NCI-H524 (cell line): Measurements from ENCODE around the gene FNBP1.
"Not testable (repeated sequence)": the region's sequence is repeated elsewhere in the genome, so short reads cannot be mapped to it uniquely, and the experiment has no call there.

Experiments
- DNase-seq, 2 experiments: peaks; one replicate each; lab custom pipeline; 2025; lab: John Stamatoyannopoulos, UW

FNBP1 gene

DNA sequence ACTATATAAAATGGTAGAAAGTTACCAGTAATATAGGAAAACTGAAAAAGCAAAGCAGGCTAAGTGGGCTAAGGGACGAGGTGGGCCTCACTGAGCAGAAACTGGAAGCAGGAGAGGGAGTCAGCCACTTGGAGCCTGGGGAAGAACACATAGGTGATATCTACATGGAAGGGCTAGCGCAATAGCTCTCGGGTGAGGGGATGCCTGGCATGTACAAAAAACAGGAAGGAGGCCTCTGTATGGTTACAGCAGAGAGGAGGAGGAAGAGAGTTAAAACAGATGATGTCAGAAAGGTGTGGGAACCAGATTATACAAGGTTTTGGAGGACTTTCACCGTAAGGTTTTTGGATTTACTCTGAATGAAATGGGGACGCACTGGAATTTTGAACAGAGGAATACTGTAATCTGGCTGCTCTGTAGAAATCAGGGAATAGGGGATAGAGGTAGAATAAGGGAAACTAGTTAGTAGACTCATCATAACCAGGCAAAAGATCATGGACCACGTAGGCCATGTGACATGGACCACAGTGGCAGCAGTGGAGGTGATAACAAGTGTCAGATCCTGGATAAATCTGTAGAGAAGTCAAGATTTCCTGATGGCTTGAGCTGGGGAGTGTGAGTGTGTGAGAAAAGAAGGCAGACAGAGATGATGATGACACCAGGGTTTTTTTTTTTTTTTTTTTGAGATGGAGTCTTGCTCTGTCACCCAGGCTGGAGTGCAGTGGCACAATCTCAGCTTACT, 52.5 kb downstream of the FNBP1 start:
- DNase-seq, result no peak

DNA sequence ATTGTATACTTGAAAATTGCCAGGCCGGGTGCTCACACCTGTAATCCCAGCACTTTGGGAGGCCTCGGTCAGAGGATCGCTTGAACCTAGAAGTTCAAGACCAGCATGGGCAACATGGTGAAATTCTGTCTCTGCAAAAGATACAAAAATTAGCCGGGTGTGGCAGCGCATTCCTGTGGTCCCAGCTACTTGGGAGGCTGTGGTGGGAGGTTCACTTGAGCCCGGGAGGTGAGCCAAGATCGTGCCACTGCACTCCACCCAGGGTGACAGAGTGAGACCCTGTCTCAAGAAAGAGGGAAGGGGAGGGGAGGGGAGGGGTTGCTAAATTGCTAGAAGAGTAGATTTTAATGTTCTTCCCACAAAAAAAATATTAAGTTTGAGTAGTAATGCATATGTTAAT, 53.2 kb downstream of the FNBP1 start:
- no peak for DNase-seq

DNA sequence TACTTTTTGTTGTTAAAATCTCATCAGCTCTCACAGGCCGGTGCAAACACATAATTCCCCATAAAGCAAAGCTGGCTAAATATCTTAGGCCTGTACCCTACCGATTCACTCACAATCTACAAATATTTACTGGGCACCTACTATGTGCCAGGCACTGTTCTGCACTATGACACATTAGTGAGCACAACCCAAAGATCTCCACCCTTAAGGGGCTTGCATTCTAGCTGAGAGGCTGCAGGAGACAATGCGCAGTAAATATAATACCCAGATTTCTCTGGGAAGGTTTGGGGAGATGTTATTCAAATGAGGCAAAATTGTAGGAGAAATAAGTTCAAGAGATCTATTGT, 53.7 kb downstream of the FNBP1 start:
- no peak for DNase-seq

DNA sequence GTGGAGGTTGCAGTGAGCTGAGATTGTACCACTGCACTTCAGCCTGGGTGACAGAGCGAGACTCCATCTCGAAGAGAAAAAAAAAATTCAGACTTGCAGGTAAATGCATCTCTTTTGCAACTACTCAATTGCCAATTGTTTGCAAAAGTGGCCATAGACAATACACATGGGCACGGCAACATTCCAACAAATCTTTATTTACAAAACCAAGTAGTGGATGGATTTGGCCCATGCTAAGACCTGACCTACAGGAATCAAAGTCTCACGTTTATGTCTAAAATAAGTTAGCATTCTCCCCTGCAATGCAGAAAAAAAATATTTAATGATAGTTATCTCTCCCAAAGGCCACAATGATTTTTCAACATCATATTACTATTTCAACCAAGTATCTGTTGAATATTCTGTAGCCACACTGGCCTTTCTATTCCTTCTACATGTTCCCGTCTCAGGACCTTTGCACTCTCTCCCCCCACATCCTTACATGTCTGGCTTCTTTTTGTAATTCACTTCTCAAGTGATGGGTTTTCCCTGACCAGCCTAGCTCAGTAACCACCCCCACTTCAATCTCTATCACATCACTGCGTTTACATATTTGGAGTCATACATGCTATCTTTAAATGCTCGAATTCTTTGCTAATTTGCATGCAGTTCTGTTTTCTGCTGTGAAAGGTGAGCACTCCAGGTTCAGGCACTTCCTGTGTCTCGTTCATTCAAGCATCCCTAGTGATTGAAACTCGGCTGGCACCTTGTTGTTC, 54.2 kb downstream of the FNBP1 start:
- DNase-seq, result no peak

DNA sequence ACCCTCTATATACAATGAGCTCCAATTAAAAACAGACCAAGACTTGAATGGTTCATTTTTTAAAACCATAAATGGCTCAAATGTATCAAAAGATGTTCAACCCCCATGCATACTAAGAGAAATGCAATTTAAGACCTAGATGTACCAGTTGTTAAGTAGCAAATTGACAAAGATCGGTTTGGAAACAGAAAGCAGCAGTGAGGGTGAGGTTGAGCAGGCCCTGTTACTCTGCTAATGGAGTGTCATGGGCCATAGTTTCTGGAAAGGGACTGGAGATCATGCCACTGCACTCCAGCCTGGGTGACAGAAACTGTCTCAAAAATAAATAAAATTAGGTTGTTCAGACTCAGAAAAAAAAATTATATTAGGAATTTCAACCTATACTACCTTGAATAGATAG, 55.0 kb downstream of the FNBP1 start:
- DNase-seq, result no peak

DNA sequence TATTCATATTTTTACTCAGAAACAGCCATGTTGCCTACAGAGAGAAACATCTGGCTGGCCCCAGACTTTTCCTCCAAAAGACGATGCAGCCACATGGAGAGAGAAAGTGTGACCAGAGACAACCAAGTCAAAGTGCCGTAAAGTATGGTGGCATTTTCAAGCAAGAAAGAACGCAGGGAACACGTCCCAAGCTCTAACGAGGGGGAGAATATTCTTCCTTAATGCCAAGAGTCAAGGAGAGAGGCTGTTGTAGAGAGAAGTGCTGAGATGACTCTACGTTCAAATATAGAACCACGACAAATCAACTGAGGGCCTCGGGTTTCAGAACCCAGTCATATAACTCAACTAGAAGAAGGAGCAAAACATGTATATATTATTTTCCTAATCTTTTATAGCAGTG, 55.9 kb downstream of the FNBP1 start:
- no peak for DNase-seq

DNA sequence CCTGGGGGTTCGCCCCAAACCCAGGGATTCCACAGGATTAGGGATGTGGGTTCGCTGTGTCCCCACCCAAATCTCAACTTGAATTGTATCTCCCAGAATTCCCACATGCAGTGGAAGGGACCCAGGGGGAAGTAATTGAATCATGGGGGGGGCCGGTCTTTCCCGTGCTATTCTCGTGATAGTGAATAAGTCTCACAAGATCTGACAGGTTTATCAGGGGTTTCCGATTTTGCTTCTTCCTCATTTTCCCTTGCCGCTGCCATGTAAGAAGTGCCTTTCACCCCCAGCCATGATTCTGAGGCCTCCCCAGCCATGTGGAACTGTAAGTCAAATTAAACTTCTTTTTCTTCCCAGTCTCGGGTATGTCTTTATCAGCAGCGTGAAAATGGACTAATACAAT, 58.4 kb downstream of the FNBP1 start:
- not testable (repeated sequence) for DNase-seq

DNA sequence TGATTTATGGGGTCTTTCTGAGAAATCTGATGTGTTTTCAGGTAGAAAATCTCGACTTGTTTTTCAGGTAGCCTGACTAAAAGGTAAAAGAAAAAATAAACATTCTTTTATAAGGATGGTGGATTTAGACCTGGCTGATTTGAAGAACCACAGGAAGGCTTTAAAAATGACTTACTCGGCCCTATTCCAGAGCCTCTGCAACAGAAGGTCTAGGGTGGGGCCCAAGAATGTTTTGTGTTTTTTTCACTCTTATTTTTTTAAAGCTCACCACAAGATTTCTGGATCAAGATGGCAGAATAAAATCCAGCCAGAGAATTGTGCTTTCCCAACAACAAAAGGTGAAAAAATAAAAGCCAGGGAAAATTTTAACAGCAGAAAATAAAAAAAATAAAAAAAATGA, 59.1 kb downstream of the FNBP1 start:
- DNase-seq, result no peak

DNA sequence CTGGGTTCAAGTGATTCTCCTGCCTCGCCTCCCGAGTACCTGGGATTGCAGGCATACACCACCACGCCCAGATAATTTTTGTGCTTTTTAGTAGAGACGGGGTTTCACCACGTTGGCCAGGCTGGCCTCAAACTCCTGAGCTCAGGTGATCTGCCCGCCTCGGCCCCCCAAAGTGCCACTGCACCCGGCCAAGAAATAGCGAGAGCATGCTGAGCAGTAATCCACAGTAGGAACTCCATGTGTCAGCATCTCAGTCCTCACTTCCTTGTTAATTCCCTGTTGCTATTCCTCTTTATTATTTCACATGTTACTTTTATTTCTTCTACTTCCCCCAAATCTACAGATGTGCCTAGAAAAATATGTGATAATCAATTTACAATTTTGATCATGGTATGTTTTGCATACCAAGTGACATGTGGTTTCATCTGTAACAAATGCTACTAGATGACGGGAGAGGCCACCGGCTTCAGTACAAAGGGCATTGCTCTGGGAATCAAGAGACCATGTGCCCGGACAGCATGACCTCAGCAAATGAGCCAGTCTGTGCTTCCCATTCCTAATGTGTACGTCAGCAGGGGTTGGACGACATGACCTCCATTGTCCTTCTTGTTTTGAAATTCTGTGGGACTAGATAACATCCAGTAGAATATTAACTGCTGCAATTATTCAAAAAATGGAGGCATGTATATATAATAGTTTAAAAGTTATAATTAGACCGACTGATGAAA, 61.6 kb downstream of the FNBP1 start:
- no peak for DNase-seq

DNA sequence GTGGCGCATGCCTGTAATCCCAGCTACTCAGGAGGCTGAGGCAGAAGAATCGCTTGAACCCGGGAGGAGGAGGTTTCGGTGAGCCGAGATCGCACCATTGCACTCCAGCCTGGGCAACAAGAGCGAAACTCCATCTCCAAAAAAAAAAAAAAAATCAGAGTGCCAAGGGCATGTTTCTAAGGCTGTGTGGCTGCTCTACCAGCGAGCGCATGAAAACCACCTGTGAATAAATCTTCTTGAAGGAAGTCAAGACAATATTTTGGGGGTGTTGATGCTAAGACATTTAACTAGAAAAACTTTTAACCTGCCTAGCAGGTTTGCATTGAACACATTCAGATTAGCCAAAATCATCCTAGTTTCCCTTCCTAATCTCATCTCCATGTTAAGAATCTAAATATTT, 62.8 kb downstream of the FNBP1 start:
- DNase-seq, result not testable (repeated sequence)

DNA sequence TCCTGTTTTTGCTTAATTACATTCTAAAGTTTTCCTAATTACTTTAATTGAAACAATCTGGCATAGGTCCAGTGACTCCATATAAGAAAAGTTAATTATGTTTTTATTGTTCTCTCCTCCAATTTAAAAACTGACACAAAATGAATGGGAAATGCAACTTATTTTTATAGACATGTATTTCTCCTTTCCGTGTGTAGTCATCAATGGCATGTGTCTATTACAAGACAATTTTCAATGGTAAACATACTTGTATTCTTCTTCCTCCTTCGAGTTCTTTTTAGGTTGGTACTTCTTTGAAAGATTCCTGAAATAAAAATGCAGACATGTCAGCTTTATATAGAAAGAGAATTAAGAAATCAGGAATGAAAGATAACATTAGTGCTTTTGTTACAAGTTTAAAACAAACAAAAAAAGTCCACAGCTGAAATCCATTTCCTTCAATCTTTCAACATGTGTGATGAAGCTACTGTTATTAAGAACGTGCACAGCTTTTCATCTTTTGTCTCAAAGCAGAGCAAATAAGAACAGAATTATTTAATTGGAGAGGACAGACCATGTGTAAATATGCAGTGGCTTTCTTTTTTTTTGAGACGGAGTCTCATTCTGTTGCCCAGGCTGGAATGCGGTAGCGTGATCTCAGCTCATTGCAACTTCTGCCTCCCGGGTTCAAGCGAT, 63.8 kb downstream of the FNBP1 start:
- DNase-seq, result no peak

DNA sequence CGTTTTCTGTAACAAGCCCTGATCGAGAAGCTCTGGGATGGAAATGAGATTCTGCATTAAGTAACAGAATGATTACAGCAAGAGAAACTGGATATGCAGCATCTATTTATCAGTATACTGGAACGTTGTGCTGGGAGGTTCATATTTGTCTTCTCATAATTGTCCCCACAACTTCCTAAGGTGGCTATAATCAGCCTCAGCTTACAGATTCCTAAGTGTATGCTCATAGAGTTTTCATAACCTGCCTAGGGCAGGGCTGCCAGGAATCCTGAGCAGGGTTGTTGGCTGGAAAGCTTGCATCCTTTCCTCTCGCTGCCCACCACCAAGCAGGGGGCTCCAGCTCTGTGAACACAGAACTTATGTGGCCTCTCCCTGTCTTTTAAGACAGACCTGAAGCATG, 70.2 kb downstream of the FNBP1 start:
- DNase-seq, result no peak

DNA sequence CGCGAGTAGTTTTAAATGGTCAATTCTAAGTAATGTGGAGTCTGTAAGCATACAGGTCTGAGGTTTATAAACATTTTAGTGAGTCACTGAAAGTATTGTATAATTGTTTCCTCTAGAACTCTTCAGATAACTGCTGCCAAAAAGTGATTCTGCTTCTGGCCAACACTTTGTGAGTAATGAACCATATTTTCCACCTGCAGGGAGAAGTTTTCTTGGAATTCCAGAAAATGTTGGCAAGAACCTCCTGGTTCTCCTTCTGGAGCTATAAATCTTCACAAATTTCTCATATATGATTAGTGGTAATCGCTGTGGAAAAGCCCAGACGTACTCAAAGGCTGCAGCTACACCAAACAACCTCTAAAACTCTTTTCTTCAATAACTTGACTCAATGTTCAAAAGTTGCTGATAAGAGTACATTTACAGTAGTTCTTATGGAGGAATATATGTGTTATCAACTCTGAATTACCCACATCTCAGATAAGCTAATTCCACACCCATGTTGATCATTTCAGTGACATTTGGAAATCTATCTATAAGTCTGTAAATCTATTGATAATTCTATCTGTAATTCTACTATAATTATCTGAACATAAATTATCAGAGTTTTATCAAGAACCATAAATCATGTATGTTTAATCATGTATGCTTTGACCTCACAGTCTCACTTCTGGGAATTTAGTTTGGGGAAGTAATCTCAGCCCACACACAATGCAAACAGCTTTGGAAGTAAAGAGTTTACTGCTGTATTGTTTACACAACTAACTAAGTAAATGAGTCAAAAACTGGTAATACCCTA, 74.1 kb downstream of the FNBP1 start:
- no peak for DNase-seq

DNA sequence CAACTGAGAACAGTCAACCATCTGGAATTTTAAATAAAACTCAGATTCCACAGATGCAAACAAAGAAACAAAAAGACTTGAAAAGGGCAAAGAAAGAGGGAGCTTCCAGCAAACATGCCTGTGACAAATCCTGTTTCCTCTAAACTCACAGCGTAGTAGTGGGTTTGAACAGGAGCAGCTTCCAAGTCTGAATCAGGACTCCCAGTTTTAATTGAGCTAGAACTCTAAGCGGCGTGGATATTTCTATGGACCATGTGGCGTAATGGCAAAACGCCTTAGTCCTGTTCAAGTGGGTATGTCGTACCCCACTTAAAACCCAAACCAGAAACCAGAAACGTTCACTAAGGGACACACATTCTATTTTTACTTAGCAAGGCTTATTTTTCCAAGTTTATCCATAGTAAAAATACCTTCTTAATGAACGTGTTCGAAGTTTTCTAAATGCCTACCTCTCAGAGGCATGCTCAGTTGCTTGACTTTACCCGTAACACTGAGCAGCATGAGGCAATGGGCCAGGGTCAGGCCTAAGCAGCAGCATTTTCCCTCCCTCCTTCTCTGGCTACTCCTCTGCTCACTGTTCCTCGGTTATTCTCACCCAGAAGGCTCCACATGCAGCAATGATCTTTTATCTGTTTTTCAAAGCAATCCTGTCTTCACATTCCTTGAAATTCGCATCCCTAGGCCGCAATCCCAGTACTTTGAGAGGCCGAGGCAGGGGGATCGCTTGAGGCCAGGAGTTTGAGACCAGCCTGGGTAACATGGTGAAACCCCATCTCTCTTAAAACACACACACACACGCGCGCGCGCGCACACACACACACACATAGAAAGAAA, 77.9 kb downstream of the FNBP1 start:
- no peak for DNase-seq

DNA sequence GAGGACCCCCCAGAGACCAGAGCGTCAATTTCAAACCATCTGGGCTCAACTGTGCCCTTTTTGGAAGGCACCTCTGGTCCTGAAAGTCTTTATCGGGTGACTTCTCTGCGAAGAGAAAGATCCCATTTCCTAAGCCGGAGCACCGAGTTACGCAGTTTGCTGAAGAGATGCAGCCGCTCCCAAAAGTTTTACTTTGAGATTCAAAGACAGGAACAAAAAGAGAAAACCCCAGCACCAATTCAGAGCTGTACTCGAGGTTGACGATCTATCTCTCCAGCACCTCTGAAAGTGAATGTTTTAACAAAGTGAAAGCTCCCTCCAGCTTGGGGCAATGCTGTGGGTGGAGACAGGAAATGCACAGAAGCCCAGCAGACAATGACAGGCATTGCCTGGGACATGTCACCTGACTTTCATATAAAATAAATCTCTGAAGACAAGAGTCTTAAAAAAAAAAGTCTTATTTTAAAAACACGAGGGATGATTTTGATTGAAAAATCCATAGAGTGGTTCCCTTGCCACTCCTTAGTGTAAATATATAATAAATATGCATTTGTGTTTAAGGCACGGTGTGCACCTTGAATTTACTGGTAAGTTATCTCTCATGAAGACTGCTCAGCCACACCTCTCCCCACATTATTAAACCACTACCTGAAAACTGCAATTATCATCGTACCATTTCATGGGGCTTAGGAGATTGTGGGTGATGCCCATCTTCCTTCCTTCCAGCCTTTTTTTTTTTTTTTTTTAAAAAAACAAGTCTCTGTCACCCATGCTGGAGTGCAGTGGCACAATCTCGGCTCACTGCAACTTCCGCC, 79.9 kb downstream of the FNBP1 start:
- no peak for DNase-seq

DNA sequence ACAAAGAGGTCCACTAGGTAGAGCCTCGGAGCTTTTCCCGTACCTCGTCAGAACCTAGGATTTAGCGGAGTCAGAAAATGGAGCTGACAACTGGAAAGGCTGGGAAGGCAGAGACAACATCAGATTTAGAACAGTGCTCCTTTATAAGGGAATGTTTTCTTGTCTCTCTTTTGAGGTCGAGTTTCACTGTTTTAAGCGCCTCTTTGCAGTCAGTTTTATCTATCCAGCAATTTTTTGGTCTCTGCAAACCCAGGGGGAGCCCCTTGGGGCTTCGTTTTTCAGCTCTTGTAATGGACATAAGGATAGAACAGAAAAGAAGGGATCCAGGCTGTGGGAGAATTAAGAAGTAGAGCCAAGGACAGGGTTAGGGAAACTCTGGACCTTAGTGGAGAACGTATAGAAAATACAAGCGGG, 80.5 kb downstream of the FNBP1 start:
- no peak for DNase-seq

DNA sequence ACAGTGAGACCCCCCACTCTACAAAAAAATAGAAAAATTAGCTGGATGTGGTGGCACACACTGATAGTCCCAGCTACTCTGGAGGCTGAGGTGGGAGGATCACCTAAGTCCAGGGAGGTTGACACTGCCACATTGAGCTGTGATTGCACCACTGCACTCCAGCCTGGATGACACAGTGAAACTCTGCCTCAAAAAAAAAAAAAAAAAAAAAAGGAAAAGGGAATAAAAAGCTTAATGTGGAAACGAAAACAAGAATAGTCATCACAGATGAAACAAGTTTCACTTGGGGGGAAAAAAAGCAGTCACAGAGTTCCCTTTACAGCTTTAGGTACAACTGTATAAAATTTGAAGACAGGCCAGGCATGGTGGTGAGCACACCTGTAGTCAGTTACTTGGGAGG, 84.2 kb downstream of the FNBP1 start:
- DNase-seq, result no peak

DNA sequence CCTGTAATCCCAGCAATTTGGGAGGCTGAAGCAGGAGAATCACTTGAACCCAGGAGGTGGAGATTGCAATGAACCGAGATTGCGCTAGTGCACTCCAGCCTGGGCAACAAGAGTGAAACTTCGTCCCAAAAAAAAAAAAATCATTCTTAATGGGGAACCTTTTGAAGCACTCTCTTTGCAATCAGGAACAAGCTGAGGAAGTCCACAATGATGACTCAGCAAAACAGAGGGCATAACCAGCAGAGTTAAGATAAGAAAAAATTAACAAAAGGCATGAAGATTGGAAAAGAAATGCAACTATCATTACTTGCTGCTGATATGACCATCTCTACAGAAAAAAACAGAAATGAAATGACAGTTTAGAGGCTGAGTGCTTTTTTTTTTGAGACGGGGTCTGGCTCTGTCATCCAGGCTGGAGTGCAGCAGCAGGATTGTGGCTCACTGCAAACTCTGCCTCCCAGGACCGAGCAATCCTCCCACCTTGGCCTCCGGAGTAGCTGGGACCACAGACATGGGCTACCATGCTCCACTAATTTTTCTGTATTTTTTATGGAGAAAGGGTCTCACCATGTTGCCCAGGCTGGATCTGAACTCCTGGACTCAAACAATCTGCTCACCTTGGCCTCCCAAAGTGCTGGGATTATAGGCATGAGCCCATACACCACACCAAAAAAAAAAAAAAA, 88.0 kb downstream of the FNBP1 start:
- no peak for DNase-seq

DNA sequence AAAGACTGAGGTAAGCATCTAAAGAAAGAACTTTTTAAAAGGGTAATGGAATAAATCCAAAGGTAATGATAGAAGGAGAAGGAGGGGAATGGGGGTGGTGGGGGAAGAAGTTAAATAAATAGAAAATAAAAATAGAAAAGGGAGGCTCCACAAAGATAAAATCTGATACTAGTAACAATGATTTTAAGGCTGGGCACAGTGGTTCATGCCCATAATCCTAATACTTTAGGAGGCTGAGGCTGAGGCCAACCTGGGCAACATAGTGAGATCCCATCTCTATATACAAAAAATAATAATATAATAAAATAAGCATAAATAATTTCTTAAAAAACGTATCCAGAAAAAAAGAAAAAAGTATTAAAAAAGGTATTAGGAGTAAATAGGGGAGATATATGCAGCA, 89.3 kb downstream of the FNBP1 start:
- DNase-seq, result no peak
